HEK293T (cell line): ENCODE data around the gene SIK3.

Source experiments
- CTCF ChIA-PET: fragments of 350-600 bp; formaldehyde crosslinking; extraction: SDS; loops from one replicate; lab custom pipeline; 2021; ENCODE audit warnings: antibody characterized with exemption, inconsistent platforms; lab: Yijun Ruan, JAX
- POLR2A ChIA-PET: fragments of 350-600 bp; formaldehyde crosslinking; extraction: SDS; loops from one replicate; lab custom pipeline; 2020; ENCODE audit warnings: antibody characterized with exemption, inconsistent platforms; lab: Yijun Ruan, JAX
- DNase-seq: peaks from one replicate; pipeline ENCODE4 v3.0.0; 2012; ENCODE audit warnings: mixed read lengths; ENCODE audit errors: extremely low spot score
- ARNT ChIP-seq: fragments of 450-650 bp; IDR thresholded peaks from 2 replicates; pipeline ENCODE4 v1.6.1; 2017; ENCODE audit warnings: mild to moderate bottlenecking
- BHLHE40 ChIP-seq: fragments of 450-650 bp; IDR thresholded peaks from 2 replicates; pipeline ENCODE4 v1.6.1; 2016; ENCODE audit warnings: mild to moderate bottlenecking, moderate library complexity, borderline replicate concordance
- CTBP1 ChIP-seq: fragments of 450-650 bp; IDR thresholded peaks from 2 replicates; pipeline ENCODE4 v1.6.1; 2016; ENCODE audit warnings: borderline replicate concordance
- ELF4 ChIP-seq: fragments of 450-650 bp; IDR thresholded peaks from 2 replicates; pipeline ENCODE4 v1.6.1; 2017; ENCODE audit warnings: antibody characterized with exemption
- FOXA1 ChIP-seq: fragments of 450-650 bp; IDR thresholded peaks from 2 replicates; pipeline ENCODE4 v1.6.1; 2016; ENCODE audit warnings: mild to moderate bottlenecking
- FOXK2 ChIP-seq: fragments of 450-650 bp; IDR thresholded peaks from 2 replicates; pipeline ENCODE4 v1.6.1; 2016; ENCODE audit warnings: mild to moderate bottlenecking
- FOXM1 ChIP-seq: fragments of 450-650 bp; IDR thresholded peaks from 2 replicates; pipeline ENCODE4 v1.6.1; 2017; ENCODE audit warnings: mild to moderate bottlenecking, borderline replicate concordance
- HDGF ChIP-seq: fragments of 450-650 bp; IDR thresholded peaks from 2 replicates; pipeline ENCODE4 v1.6.1; 2017; ENCODE audit warnings: antibody characterized with exemption, borderline replicate concordance
- L3MBTL2 ChIP-seq: fragments of 450-650 bp; conservative IDR thresholded peaks from 2 replicates; pipeline ENCODE4 v1.6.1; 2016; ENCODE audit warnings: mild to moderate bottlenecking
- LEF1 ChIP-seq: fragments of 450-650 bp; IDR thresholded peaks from 2 replicates; pipeline ENCODE4 v1.6.1; 2017; ENCODE audit warnings: mild to moderate bottlenecking, borderline replicate concordance
- NFRKB ChIP-seq: fragments of 450-650 bp; IDR thresholded peaks from 2 replicates; pipeline ENCODE4 v1.6.1; 2016; ENCODE audit warnings: mild to moderate bottlenecking, moderate library complexity
- SP1 ChIP-seq: fragments of 450-650 bp; IDR thresholded peaks from 2 replicates; pipeline ENCODE4 v1.6.1; 2017
- SUZ12 ChIP-seq: fragments of 450-650 bp; IDR thresholded peaks from 2 replicates; pipeline ENCODE4 v1.6.1; 2016; ENCODE audit warnings: mild to moderate bottlenecking
- TARDBP ChIP-seq: fragments of 450-650 bp; IDR thresholded peaks from 2 replicates; pipeline ENCODE4 v1.6.1; 2016
- ZNF384 ChIP-seq: fragments of 450-650 bp; IDR thresholded peaks from 2 replicates; pipeline ENCODE4 v1.6.1; 2016
- TF ChIP-seq, protein P1 (sequence below): fragments of 450-650 bp; IDR thresholded peaks from 2 replicates; pipeline ENCODE4 v1.6.1; 2016

The SIK3 gene

DNA sequence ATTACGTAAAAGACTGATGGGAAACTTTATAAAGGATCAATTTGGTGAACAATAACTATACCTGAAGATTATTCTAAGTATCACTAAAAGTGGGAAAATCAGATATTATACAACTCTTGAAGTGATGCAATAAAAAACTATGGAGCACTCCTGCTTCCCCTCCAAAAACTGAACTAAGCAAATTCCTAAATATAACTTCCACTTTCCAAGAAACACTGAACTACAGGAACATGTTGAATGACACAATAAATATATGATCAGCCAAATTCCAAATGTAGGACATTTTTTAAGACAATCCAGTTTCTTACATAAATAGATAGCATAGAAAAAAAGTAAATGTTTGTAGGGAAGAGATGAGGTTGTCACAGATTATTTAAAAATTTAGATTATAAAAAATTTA is 158.7 kb downstream of the SIK3 start:
- no peak for TF ChIP-seq SUZ12
- no peak for DNase-seq
- POLR2A ChIA-PET, result no interaction called here
- CTCF ChIA-PET, result no interaction called here

DNA sequence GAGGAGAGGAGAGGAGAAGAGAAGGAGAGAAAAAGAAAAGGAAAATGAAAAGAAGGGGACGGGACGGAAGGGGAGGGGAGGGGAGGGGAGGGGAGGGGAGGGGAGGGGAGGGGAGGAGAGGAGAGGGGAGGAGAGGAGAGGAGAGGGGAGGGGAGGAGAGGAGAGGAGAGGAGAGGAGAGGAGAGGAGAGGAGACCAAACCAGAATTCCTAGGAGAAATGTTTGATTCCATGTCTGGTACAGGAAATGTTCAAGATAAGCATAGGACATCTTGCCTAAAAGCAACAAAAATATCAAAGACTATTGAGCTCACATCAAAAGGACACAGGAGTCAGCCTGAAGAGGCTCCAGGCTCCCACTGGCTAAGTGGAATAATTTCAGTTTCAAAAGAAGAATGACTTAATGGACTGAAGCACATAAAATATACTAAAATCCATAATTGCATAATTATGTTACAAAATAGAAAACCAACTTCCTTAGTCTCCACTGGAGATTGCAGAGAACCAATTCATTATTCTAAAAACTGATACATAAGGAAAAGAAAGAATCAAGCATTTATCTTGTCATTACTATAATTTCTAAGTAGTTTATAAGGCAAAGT is 159.7 kb downstream of the SIK3 start:
- POLR2A ChIA-PET, result no interaction called here
- TF ChIP-seq CTBP1, result no peak
- CTCF ChIA-PET, result no interaction called here
- DNase-seq, result no peak

DNA sequence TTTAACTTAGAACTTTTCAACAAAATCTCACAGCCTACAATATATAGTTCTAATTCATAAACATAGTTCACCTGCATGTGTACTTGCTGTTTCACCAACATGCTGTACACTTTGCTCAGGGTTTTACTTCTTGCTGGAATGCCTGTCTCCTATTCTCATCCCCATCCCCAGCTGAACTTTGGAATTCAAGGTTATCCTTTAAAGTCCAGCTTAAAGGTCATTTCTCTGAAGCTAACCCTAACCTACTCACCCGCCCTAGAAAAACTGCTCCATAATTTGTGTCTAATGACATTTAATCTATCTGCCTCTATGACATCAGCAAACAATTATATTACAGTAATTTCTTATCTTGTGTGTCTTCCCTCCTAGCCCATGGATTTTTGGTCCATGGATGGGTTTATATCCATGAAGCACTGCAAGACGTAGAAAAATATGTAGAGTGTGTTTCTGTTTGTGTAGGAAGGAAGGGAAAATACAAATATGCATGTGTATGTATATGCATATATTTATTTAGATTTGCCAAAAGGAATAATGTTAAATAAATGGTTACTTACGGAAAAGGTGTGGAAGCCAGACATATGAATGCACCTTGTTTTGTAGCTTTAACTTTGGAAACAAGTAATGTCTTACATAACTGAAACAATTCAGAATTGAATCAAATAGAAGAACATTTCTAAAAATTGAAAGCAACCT is 161.3 kb downstream of the SIK3 start:
- ChIA-PET POLR2A (no interaction called here), CTCF (interaction anchor here (0.6 kb wide), 2 partner anchors 10 to 1070 kb away, joined by 3 read pairs; no protein-coding TSS in a partner anchor)
- DNase-seq, result no peak
- TF ChIP-seq ELF4, result no peak
- TF ChIP-seq FOXA1, result no peak
- no peak for TF ChIP-seq CTBP1
- TF ChIP-seq FOXK2, result no peak
- TF ChIP-seq, protein P1, sequence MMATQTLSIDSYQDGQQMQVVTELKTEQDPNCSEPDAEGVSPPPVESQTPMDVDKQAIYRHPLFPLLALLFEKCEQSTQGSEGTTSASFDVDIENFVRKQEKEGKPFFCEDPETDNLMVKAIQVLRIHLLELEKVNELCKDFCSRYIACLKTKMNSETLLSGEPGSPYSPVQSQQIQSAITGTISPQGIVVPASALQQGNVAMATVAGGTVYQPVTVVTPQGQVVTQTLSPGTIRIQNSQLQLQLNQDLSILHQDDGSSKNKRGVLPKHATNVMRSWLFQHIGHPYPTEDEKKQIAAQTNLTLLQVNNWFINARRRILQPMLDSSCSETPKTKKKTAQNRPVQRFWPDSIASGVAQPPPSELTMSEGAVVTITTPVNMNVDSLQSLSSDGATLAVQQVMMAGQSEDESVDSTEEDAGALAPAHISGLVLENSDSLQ, result no peak
- no peak for TF ChIP-seq LEF1
- TF ChIP-seq ZNF384, result no peak
- TF ChIP-seq ARNT, result no peak
- TF ChIP-seq L3MBTL2, result no peak
- TF ChIP-seq TARDBP, result no peak
- no peak for TF ChIP-seq FOXM1

- TF ChIP-seq ARNT (no peak), CTBP1 (no peak), BHLHE40 (no peak), TARDBP (no peak), FOXA1 (no peak), FOXK2 (no peak), SUZ12 (no peak), NFRKB (no peak), L3MBTL2 (no peak), ZNF384 (no peak), LEF1 (no peak), FOXM1 (no peak), SP1 (no peak)
- TF ChIP-seq, protein P1, result no peak
- ChIA-PET POLR2A (no interaction called here), CTCF (no interaction called here)
- DNase-seq, result no peak
Observed at GRCh38 chr11:116935514-116935913, 162.7 kb downstream of the SIK3 start.

- no peak for TF ChIP-seq ZNF384
- TF ChIP-seq L3MBTL2, result no peak
- TF ChIP-seq TARDBP, result no peak
- no peak for TF ChIP-seq FOXM1
- no peak for TF ChIP-seq ELF4
- no peak for TF ChIP-seq FOXA1
- DNase-seq, result no peak
- CTCF ChIA-PET, result no interaction called here
- POLR2A ChIA-PET, result no interaction called here
Observed at GRCh38 chr11:116935089-116935488, 163.1 kb downstream of the SIK3 start.

DNA sequence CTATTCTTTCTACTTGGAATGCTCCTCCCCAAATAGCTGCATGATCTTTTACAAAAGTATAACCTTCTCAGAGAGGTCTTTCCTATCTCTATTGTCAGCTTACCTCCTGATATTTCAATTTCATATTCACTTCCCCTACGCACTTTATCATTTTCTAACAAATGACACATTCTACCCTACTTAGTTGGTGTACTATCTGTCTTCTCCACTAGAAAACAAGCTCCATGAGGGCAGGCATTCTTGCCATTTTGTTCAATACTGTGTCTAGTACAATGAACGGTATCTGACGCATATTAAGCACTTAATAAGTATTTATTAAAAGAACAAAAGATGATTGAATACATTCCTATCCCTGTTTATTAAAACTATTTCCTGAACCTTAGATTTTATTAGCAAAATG is 164.3 kb downstream of the SIK3 start:
- TF ChIP-seq SUZ12, result no peak
- TF ChIP-seq TARDBP, result no peak
- TF ChIP-seq ARNT, result no peak
- no peak for TF ChIP-seq LEF1
- no peak for TF ChIP-seq HDGF
- ChIA-PET POLR2A (no interaction called here), CTCF (no interaction called here)
- no peak for DNase-seq

GRCh38 chr11:116932181-116932580 is 166.0 kb downstream of the SIK3 start:
- ChIA-PET CTCF (no interaction called here), POLR2A (no interaction called here)
- TF ChIP-seq L3MBTL2 (no peak), ARNT (no peak)
- no peak for DNase-seq
